AG04449 (cell line): ENCODE results near the gene PCCA.

ENCODE experiments used
- CTCF ChIA-PET: fragments of 350-600 bp; formaldehyde crosslinking; extraction: SDS; loops from one replicate; lab custom pipeline; 2021; ENCODE audit warnings: antibody characterized with exemption; lab: Yijun Ruan, JAX
- POLR2A ChIA-PET: fragments of 400-600, 350-600 bp; formaldehyde crosslinking; extraction: SDS; loops from one replicate; lab custom pipeline; 2020; ENCODE audit warnings: antibody characterized with exemption, inconsistent platforms; lab: Yijun Ruan, JAX
- DNase-seq: peaks from one replicate; pipeline ENCODE4 v3.0.0-alpha.2; 2010; ENCODE audit warnings: low read depth, low spot score
- H3K4me3 ChIP-seq: 2 replicates; pipeline ENCODE4 v1.5.1; 2011; ENCODE audit warnings: low read depth, mild to moderate bottlenecking, control low read depth, low read length
- TF ChIP-seq, protein P1 (sequence below): IDR thresholded peaks from one replicate; pipeline ENCODE4 v1.5.1; 2011; ENCODE audit warnings: mild to moderate bottlenecking, moderate library complexity, low read length, control low read depth, inconsistent platforms; ENCODE audit not compliant: insufficient read depth; ENCODE audit errors: missing control alignments

Gene PCCA

DNA sequence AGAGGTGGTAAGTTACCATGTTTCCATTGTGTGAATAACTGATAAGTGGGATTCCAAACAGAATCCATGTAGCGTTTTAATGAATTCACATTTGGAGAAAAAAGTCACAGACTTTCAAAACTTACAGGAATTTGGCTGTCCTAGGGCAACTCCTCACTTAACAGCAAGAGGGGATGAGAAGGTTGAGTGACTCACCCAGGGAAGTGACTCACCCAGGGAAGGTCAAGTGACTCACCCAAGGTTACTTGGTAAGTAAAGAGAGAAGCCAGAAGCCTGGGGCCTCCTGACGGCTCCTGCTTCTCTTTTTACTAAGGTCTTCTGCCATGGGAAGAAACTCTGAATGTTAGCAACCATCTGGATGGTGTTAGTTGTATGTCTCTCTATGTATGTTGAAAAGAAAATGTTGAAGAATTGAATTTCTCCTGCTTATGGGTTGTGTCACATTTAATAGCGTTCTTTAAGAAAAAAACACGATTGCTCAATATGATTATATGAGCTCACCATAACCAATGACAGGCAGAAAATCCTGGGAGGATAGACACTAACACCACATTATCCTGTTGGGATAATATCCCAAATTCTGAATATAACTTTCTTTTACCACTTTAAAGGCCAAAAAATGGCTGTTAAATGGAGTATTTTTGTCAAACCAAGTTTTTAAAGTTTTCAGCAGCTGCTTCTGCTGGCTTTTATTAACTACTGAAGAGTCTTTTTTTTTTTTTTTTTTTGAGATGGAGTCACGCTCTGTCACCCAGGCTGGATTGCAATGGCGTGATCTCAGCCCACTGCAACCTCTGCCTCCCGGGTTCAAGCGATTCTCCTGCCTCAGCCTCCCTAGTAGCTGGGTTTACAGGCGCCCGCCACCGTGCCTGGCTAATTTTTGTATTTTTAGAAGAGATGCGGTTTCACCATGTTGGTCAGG, 304.1 kb downstream of the PCCA start:
- no peak overlapping the region for H3K4me3 ChIP-seq
- ChIA-PET CTCF (no interaction called here), POLR2A (no interaction called here)
- TF ChIP-seq, protein P1, sequence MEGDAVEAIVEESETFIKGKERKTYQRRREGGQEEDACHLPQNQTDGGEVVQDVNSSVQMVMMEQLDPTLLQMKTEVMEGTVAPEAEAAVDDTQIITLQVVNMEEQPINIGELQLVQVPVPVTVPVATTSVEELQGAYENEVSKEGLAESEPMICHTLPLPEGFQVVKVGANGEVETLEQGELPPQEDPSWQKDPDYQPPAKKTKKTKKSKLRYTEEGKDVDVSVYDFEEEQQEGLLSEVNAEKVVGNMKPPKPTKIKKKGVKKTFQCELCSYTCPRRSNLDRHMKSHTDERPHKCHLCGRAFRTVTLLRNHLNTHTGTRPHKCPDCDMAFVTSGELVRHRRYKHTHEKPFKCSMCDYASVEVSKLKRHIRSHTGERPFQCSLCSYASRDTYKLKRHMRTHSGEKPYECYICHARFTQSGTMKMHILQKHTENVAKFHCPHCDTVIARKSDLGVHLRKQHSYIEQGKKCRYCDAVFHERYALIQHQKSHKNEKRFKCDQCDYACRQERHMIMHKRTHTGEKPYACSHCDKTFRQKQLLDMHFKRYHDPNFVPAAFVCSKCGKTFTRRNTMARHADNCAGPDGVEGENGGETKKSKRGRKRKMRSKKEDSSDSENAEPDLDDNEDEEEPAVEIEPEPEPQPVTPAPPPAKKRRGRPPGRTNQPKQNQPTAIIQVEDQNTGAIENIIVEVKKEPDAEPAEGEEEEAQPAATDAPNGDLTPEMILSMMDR: no peak
- peak; percentile 99 for DNase-seq

DNA sequence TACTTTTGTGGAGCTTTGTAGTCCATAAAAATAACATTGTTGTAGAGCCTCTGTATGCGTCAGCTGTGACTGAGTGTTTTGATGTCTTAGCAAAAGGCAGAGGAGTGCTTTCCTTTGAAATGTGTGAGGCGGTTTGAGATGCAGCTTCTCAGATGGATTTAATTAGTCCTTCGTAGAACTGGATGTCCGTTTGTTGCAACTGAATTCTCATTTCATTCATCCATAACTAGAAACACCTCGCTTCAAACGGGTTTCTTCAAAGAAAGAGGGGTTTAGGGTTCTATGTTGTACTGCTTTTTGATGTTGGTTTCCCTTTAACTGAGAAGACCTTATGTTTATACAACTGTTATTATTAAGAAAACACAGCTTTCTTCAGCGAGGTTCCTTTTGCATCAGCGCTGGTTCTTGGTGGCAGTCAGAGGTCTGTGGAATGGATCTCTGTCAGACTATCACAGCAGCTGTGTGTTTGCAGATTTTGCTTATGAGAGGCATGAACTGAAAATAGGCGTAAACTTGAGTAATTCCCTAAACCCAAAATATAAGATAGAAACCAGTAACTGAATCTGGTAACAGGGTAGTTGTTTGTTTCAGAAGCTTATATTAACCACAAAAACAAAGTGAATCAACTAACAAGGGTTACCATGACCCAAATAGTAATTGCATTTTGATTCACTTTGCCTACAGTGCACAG, 305.3 kb downstream of the PCCA start:
- ChIA-PET POLR2A (no interaction called here), CTCF (interaction anchor here (2.0 kb wide), 1 partner anchor 121 kb away, joined by 7 read pairs; no protein-coding TSS in a partner anchor)
- peak; percentile 68 for DNase-seq
- TF ChIP-seq, protein P1: no peak
- peak overlapping the region; percentile 44 for H3K4me3 ChIP-seq

DNA sequence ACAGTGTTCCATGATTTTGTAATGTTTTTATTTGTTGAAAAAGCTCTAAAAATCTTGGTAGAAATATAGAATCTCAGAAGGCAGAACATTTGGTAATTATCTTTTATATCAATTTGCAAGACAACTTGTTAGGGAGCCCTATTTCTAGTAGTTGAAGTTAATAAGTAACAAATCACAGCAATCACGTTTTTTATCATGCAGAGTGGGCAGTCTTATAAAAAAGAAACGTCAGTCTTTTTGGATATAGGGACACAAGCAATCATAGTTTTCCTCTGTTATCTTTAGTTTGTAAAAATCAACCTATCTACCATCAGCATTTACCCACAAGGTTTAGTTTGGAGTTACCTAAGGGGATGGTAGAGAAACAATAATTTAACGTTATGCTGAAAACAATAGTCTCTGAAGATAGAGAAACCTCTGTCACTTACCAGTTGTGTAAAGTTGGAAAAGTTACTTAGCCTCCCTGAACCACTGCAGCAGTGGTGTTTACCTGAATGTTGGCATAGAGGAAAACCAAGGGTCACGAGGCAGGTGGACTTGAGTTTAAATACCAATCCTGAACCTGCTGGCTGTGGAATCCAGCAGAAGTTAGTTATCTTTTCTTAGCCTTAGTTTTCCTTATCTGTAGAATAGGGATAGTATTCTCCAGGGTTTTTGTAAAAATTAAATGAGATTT, 306.9 kb downstream of the PCCA start:
- CTCF ChIA-PET: interaction anchor here (0.7 kb wide), 1 partner anchor 739 kb away, joined by 3 read pairs; no protein-coding TSS in a partner anchor
- TF ChIP-seq, protein P1: no peak
- no peak for DNase-seq
- H3K4me3 ChIP-seq: no peak overlapping the region
- POLR2A ChIA-PET: no interaction called here

DNA sequence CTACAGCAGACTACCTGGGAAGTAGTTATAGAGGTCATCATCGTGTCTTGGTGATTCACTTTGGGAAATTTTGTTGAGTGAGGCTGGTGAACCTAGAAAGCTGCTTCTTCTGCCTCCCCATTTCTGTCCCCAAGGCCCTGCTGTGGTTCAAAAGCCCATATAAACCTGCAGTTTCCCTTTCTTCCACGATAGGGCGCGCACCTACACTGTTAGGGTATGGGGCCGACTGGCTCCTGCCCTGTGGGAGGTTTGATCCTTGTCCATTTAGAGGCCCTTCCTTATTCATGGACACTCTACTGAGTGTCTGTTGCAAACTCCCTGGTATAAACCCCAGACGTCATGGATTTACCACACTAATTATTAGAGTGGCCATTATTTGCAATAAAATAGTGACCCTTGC, 307.9 kb downstream of the PCCA start:
- no peak overlapping the region for H3K4me3 ChIP-seq
- POLR2A ChIA-PET: no interaction called here
- CTCF ChIA-PET: no interaction called here
- DNase-seq: no peak
- TF ChIP-seq, protein P1: no peak

DNA sequence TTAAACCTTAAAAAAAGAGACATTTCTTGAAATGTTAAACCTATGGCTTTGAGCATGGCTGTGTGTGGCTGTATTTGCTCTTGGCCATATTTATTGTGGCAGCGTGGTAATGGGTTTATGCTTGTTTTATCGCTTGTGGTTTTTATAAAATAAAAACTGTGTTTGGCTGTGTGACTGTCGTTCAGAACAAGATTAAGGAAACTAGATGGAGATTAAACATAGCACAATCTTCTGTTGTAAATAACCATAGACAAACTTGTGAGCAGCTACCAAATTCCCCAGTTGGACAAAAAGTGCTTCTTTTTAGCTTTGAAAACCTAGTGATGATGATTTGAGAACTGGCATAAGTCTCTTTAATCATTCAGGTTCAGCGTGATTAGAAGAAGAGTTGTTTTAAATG, 308.7 kb downstream of the PCCA start:
- ChIA-PET CTCF (no interaction called here), POLR2A (no interaction called here)
- DNase-seq: no peak
- H3K4me3 ChIP-seq: no peak overlapping the region
- TF ChIP-seq, protein P1: no peak
